Activated CD4-positive, alpha-beta memory T cell treated with anti-CD3 and anti-CD28 coated beads for 36 hours (primary cell): ENCODE measurements around the gene PREPL. TPM values are rescaled to one million over a fixed set of nuclear protein-coding genes. Genes with fewer than 3 reads are reported as not detected.
"Not testable (repeated sequence)": the region's sequence is repeated elsewhere in the genome, so short reads cannot be mapped to it uniquely, and the experiment has no call there.

ENCODE experiments used
- CTCF ChIA-PET: fragments of 350-600 bp; sonication (Branson Sonifier 250); formaldehyde crosslinking; loops from one replicate; lab custom pipeline; 2021; ENCODE audit warnings: antibody characterized with exemption, inconsistent platforms; lab: Charles Lee
- POLR2A ChIA-PET: fragments of 350-600 bp; sonication (Branson Sonifier 250); formaldehyde crosslinking; loops from one replicate; lab custom pipeline; 2021; ENCODE audit warnings: antibody characterized with exemption; lab: Charles Lee
- DNase-seq: peaks from one replicate; pipeline ENCODE4 v3.0.0-alpha.2; 2020
- H3K27ac Mint-ChIP-seq: one replicate; pipeline ENCODE4 v1.8.0; 2021; ENCODE audit warnings: mixed read lengths
- H3K27me3 Mint-ChIP-seq: one replicate; pipeline ENCODE4 v1.8.0; 2021; ENCODE audit warnings: mixed read lengths
- H3K36me3 Mint-ChIP-seq: one replicate; pipeline ENCODE4 v1.8.0; 2021; ENCODE audit warnings: mixed read lengths
- H3K4me1 Mint-ChIP-seq: one replicate; pipeline ENCODE4 v1.8.0; 2021; ENCODE audit warnings: low read depth, mixed read lengths
- H3K4me3 Mint-ChIP-seq: one replicate; pipeline ENCODE4 v1.8.0; 2021; ENCODE audit warnings: mild to moderate bottlenecking, mixed read lengths
- H3K9me3 Mint-ChIP-seq: one replicate; pipeline ENCODE4 v1.8.0; 2021; ENCODE audit warnings: mixed read lengths
- intact Hi-C: fragments of 100-400 bp; cut with micrococcal nuclease; formaldehyde crosslinking; loops from one replicate; pipeline ENCODE4 v1.15.1; 2023
- total RNA-seq, 2 experiments: library from RNA; stranded (reverse); gene quantifications; one replicate each; pipeline ENCODE4 v1.2.3, GENCODE V29; 2021

Gene PREPL
- total RNA-seq, 2 experiments from 2014 or later, result 25.2 to 32.1 TPM

GRCh38 chr2:44315945-44316344 is 45.3 kb downstream of the PREPL start:
- CTCF ChIA-PET, result no interaction called here
- H3K9me3 Mint-ChIP-seq, result peaks cover 15% of the 10 kb centered on the region
- H3K36me3 Mint-ChIP-seq, result peaks cover 67% of the 10 kb centered on the region
- POLR2A ChIA-PET, result no interaction called here
- H3K4me1 Mint-ChIP-seq, result no peaks in the 10 kb centered on the region
- no peaks in the 10 kb centered on the region for H3K27me3 Mint-ChIP-seq
- H3K4me3 Mint-ChIP-seq, result no peak overlapping the region
- intact Hi-C loops, result no loop called here
- no peak for DNase-seq
- H3K27ac Mint-ChIP-seq, result no peak overlapping the region

GRCh38 chr2:44314362-44314761 is 46.9 kb downstream of the PREPL start:
- H3K27ac Mint-ChIP-seq, result no peak overlapping the region

GRCh38 chr2:44310287-44310686 is 51.0 kb downstream of the PREPL start:
- Mint-ChIP-seq H3K27ac (no peak overlapping the region), H3K4me1 (no peaks in the 10 kb centered on the region), H3K36me3 (peaks cover 44% of the 10 kb centered on the region), H3K4me3 (no peak overlapping the region), H3K27me3 (no peaks in the 10 kb centered on the region), H3K9me3 (peaks cover 28% of the 10 kb centered on the region)
- no peak for DNase-seq
- intact Hi-C loops, result no loop called here
- ChIA-PET POLR2A (no interaction called here), CTCF (no interaction called here)

More at GRCh38 chr2:44314362-44314761, 46.9 kb downstream of the PREPL start:
- Mint-ChIP-seq H3K4me1 (no peaks in the 10 kb centered on the region), H3K36me3 (peaks cover 67% of the 10 kb centered on the region), H3K9me3 (peaks cover 25% of the 10 kb centered on the region), H3K4me3 (no peak overlapping the region), H3K27me3 (no peaks in the 10 kb centered on the region)
- intact Hi-C loops, result no loop called here
- no peak for DNase-seq
- CTCF ChIA-PET, result interaction anchor here (1.6 kb wide), 1 partner anchor 13 kb away, joined by 3 read pairs; no protein-coding TSS in a partner anchor
- POLR2A ChIA-PET, result interaction anchor here (0.6 kb wide), 1 partner anchor 334 kb away, joined by 3 read pairs; no protein-coding TSS in a partner anchor

- Mint-ChIP-seq H3K4me1 (no peaks in the 10 kb centered on the region), H3K27ac (no peak overlapping the region), H3K27me3 (no peaks in the 10 kb centered on the region), H3K4me3 (no peak overlapping the region), H3K36me3 (peaks cover 8% of the 10 kb centered on the region), H3K9me3 (peaks cover 16% of the 10 kb centered on the region)
- DNase-seq, result no peak
- CTCF ChIA-PET, result interaction anchor here (0.8 kb wide), 1 partner anchor 219 kb away, joined by 3 read pairs; no protein-coding TSS in a partner anchor
- intact Hi-C loops, result no loop called here
- POLR2A ChIA-PET, result no interaction called here
Observed at GRCh38 chr2:44305882-44306281, 55.4 kb downstream of the PREPL start.

- Mint-ChIP-seq H3K27ac (no peak overlapping the region), H3K36me3 (peaks cover 2% of the 10 kb centered on the region), H3K9me3 (peaks cover 6% of the 10 kb centered on the region), H3K4me1 (no peaks in the 10 kb centered on the region), H3K4me3 (no peak overlapping the region), H3K27me3 (no peaks in the 10 kb centered on the region)
- ChIA-PET POLR2A (no interaction called here), CTCF (no interaction called here)
- DNase-seq, result no peak
- intact Hi-C loops, result no loop called here
Observed at GRCh38 chr2:44304258-44304657, 57.0 kb downstream of the PREPL start.

- H3K9me3 Mint-ChIP-seq, H3K27ac Mint-ChIP-seq, POLR2A ChIA-PET, DNase-seq, intact Hi-C loops, H3K4me1 Mint-ChIP-seq, H3K27me3 Mint-ChIP-seq, CTCF ChIA-PET, H3K36me3 Mint-ChIP-seq, H3K4me3 Mint-ChIP-seq: not testable (repeated sequence)
Observed at GRCh38 chr2:44303766-44304165, 57.5 kb downstream of the PREPL start.

GRCh38 chr2:44301111-44301510 is 60.2 kb downstream of the PREPL start:
- Mint-ChIP-seq H3K27ac (no peak overlapping the region), H3K9me3 (peaks cover 3% of the 10 kb centered on the region), H3K4me1 (peaks cover 11% of the 10 kb centered on the region), H3K36me3 (no peaks in the 10 kb centered on the region), H3K4me3 (no peak overlapping the region), H3K27me3 (no peaks in the 10 kb centered on the region)
- ChIA-PET POLR2A (no interaction called here), CTCF (interaction anchor here (0.7 to 1.3 kb wide), 3 partner anchors 12 to 17 kb away, joined by 3 to 5 read pairs (median 3); no protein-coding TSS in a partner anchor)
- DNase-seq, result no peak
- intact Hi-C loops, result no loop called here

GRCh38 chr2:44299635-44300034 is 61.7 kb downstream of the PREPL start:
- CTCF ChIA-PET, result no interaction called here
- no peaks in the 10 kb centered on the region for H3K36me3 Mint-ChIP-seq
- no peak overlapping the region for H3K4me3 Mint-ChIP-seq
- no peak for DNase-seq
- POLR2A ChIA-PET, result no interaction called here
- H3K27me3 Mint-ChIP-seq, result no peaks in the 10 kb centered on the region
- H3K27ac Mint-ChIP-seq, result no peak overlapping the region
- H3K9me3 Mint-ChIP-seq, result peaks cover 3% of the 10 kb centered on the region
- intact Hi-C loops, result loop anchor here (5.0 kb wide), 1 partner anchor 62 kb away; no protein-coding TSS in a partner anchor
- H3K4me1 Mint-ChIP-seq, result peaks cover 16% of the 10 kb centered on the region

- Mint-ChIP-seq H3K27ac (no peak overlapping the region), H3K9me3 (no peaks in the 10 kb centered on the region), H3K36me3 (no peaks in the 10 kb centered on the region), H3K4me3 (no peak overlapping the region), H3K4me1 (peaks cover 16% of the 10 kb centered on the region), H3K27me3 (peaks cover 1% of the 10 kb centered on the region)
- ChIA-PET CTCF (no interaction called here), POLR2A (no interaction called here)
- no peak for DNase-seq
- intact Hi-C loops, result loop anchor here (5.0 kb wide), 1 partner anchor 60 kb away; no protein-coding TSS in a partner anchor
Observed at GRCh38 chr2:44297431-44297830, 63.9 kb downstream of the PREPL start.

- peaks cover 1% of the 10 kb centered on the region for H3K27me3 Mint-ChIP-seq
- H3K9me3 Mint-ChIP-seq, result no peaks in the 10 kb centered on the region
- intact Hi-C loops, result loop anchor here (5.0 kb wide), 1 partner anchor 59 kb away; no protein-coding TSS in a partner anchor
- ChIA-PET POLR2A (no interaction called here), CTCF (interaction anchor here (1.6 to 2.3 kb wide), 2 partner anchors 210 to 253 kb away, joined by 4 to 17 read pairs; no protein-coding TSS in a partner anchor)
- DNase-seq, result no peak
- peaks cover 16% of the 10 kb centered on the region for H3K4me1 Mint-ChIP-seq
- H3K36me3 Mint-ChIP-seq, result no peaks in the 10 kb centered on the region
- H3K4me3 Mint-ChIP-seq, result no peak overlapping the region
- H3K27ac Mint-ChIP-seq, result no peak overlapping the region
Observed at GRCh38 chr2:44296653-44297052, 64.6 kb downstream of the PREPL start.

GRCh38 chr2:44295633-44296359 is 65.5 kb downstream of the PREPL start:
- no peaks in the 10 kb centered on the region for H3K9me3 Mint-ChIP-seq
- intact Hi-C loops, result loop anchor here (5.0 kb wide), 1 partner anchor 58 kb away; no protein-coding TSS in a partner anchor
- no peaks in the 10 kb centered on the region for H3K36me3 Mint-ChIP-seq
- CTCF ChIA-PET, result interaction anchor here (0.5 to 2.3 kb wide), 7 partner anchors 19 to 252 kb away, joined by 3 to 17 read pairs (median 4); no protein-coding TSS in a partner anchor
- no peak overlapping the region for H3K4me3 Mint-ChIP-seq
- POLR2A ChIA-PET, result no interaction called here
- peak overlapping the region; percentile 6 for H3K27ac Mint-ChIP-seq
- DNase-seq, result peak; percentile 18
- peaks cover 4% of the 10 kb centered on the region for H3K27me3 Mint-ChIP-seq
- peaks cover 16% of the 10 kb centered on the region for H3K4me1 Mint-ChIP-seq

- POLR2A ChIA-PET, result no interaction called here
- peaks cover 5% of the 10 kb centered on the region for H3K27me3 Mint-ChIP-seq
- H3K9me3 Mint-ChIP-seq, result no peaks in the 10 kb centered on the region
- no peak for DNase-seq
- H3K4me1 Mint-ChIP-seq, result peaks cover 16% of the 10 kb centered on the region
- no peak overlapping the region for H3K27ac Mint-ChIP-seq
- intact Hi-C loops, result loop anchor here (5.0 kb wide), 1 partner anchor 58 kb away; no protein-coding TSS in a partner anchor
- H3K4me3 Mint-ChIP-seq, result no peak overlapping the region
- CTCF ChIA-PET, result interaction anchor here (0.9 to 2.3 kb wide), 5 partner anchors 18 to 251 kb away, joined by 3 to 17 read pairs (median 4); no protein-coding TSS in a partner anchor
- H3K36me3 Mint-ChIP-seq, result no peaks in the 10 kb centered on the region
Observed at GRCh38 chr2:44295113-44295512, 66.2 kb downstream of the PREPL start.
